Keratinocyte (primary cell): ENCODE data around the gene SYNPR. TPM values are rescaled to one million over a fixed set of nuclear protein-coding genes. Genes with fewer than 3 reads are reported as not detected.

Source experiments
- DNase-seq: peaks from one replicate; pipeline ENCODE4 v3.0.0-alpha.2; 2011; ENCODE audit warnings: low read depth, missing footprints, low spot score
- FAIRE-seq: peaks from 2 replicates; lab custom pipeline; 2011; peaks lifted over from hg19 to GRCh38; lab: Jason Lieb, UNC
- H2AFZ ChIP-seq: 2 replicates; pipeline ENCODE4 v1.6.0; 2012; ENCODE audit warnings: low read length, control low read depth, inconsistent platforms; ENCODE audit not compliant: control insufficient read depth
- H3K27ac ChIP-seq: 2 replicates; pipeline ENCODE4 v1.5.1; 2011; ENCODE audit warnings: low read length; ENCODE audit not compliant: control insufficient read depth, insufficient read depth
- H3K27me3 ChIP-seq: 3 replicates; pipeline ENCODE4 v1.6.0; 2011; ENCODE audit warnings: low read length; ENCODE audit not compliant: control insufficient read depth, insufficient read depth; ENCODE audit errors: extremely low read depth
- H3K36me3 ChIP-seq, 2 experiments: 2 replicates in 1 of 2; 3 replicates in 1 of 2; pipeline ENCODE4 v1.5.1; 2011; ENCODE audit warnings: low read length in 2 of 2, mild to moderate bottlenecking in 1 of 2; ENCODE audit not compliant: control insufficient read depth in 2 of 2, insufficient read depth in 2 of 2; ENCODE audit errors: extremely low read depth in 1 of 2
- H3K4me1 ChIP-seq: 3 replicates; pipeline ENCODE4 v1.5.1; 2011; ENCODE audit warnings: low read length; ENCODE audit not compliant: control insufficient read depth, insufficient read depth; ENCODE audit errors: extremely low read depth
- H3K4me2 ChIP-seq: 3 replicates; pipeline ENCODE4 v1.6.0; 2011; ENCODE audit warnings: low read depth, low read length; ENCODE audit not compliant: control insufficient read depth, insufficient read depth; ENCODE audit errors: extremely low read depth
- H3K4me3 ChIP-seq, 3 experiments: fragments of 200-600 bp in 1 of 3; sonication (generic) in 1 of 3; 2 replicates in 2 of 3; 3 replicates in 1 of 3; pipeline ENCODE4 v1.5.1; 2011 to 2016; ENCODE audit warnings: low read length in 3 of 3, mild to moderate bottlenecking in 3 of 3, control low read depth in 2 of 3, inconsistent platforms in 1 of 3, low read depth in 1 of 3, mixed read lengths in 1 of 3, mixed run types in 1 of 3, moderate library complexity in 1 of 3; ENCODE audit not compliant: control insufficient read depth in 2 of 3, insufficient read depth in 2 of 3; ENCODE audit errors: extremely low read depth in 1 of 3
- H3K79me2 ChIP-seq: 2 replicates; pipeline ENCODE4 v1.6.0; 2012; ENCODE audit warnings: low read length; ENCODE audit not compliant: control insufficient read depth, insufficient read depth
- H3K9ac ChIP-seq: 3 replicates; pipeline ENCODE4 v1.6.0; 2011; ENCODE audit warnings: low read length; ENCODE audit not compliant: control insufficient read depth, insufficient read depth; ENCODE audit errors: extremely low read depth
- H3K9me1 ChIP-seq: 3 replicates; pipeline ENCODE4 v1.6.0; 2011; ENCODE audit warnings: low read length; ENCODE audit not compliant: control insufficient read depth, insufficient read depth; ENCODE audit errors: extremely low read depth
- H3K9me3 ChIP-seq: 2 replicates; pipeline ENCODE4 v1.5.1; 2012; ENCODE audit warnings: low read depth, low read length; ENCODE audit not compliant: control insufficient read depth
- H4K20me1 ChIP-seq: 3 replicates; pipeline ENCODE4 v1.6.0; 2011; ENCODE audit warnings: low read length; ENCODE audit not compliant: control insufficient read depth, insufficient read depth; ENCODE audit errors: extremely low read depth
- EZH2 ChIP-seq: IDR thresholded peaks from one replicate; pipeline ENCODE4 v1.6.1; 2012; ENCODE audit warnings: inconsistent platforms, mild to moderate bottlenecking, low read length, moderate library complexity
- dilution Hi-C: fragments of 300-500 bp; cut with MboI; formaldehyde crosslinking; loops from one replicate; pipeline ENCODE4 v1.7.0; 2020; ENCODE audit warnings: low sequenced_read_pairs; ENCODE audit not compliant: extremely low pct_ligation_motif_present
- polyA plus RNA-seq, 5 experiments: library from polyadenylated mRNA; depleted of rRNA in 3 of 5; stranded (reverse) in 3 of 5; stranded (forward) in 1 of 5; unstranded in 1 of 5; fragments of >200 nt; gene quantifications; 1 replicate in 1 of 5; 2 replicates in 3 of 5; 3 replicates in 1 of 5; pipeline versions ENCODE4 v1.2.1 to v1.2.3, GENCODE V29; 2011 to 2012; ENCODE audit warnings: missing spikeins in 2 of 5, low read depth in 1 of 5, low replicate concordance in 1 of 5
- TF ChIP-seq, protein P1 (sequence below), 3 experiments: IDR thresholded peaks in 1 of 3; conservative IDR thresholded peaks in 1 of 3; optimal IDR thresholded peaks in 1 of 3; 2 replicates in 2 of 3; 3 replicates in 1 of 3; pipeline versions ENCODE3 to v1.5.1; 2011; ENCODE audit warnings: low read length in 3 of 3, mild to moderate bottlenecking in 3 of 3, moderate library complexity in 2 of 3, control low read depth in 1 of 3, inconsistent platforms in 1 of 3; ENCODE audit not compliant: insufficient read depth in 2 of 3; ENCODE audit errors: extremely low read depth in 1 of 3

Gene SYNPR
- polyA plus RNA-seq, 1 donor (not counting 4 experiments of a cell fraction or from before 2014, with no cell fraction given) = not detected

DNA sequence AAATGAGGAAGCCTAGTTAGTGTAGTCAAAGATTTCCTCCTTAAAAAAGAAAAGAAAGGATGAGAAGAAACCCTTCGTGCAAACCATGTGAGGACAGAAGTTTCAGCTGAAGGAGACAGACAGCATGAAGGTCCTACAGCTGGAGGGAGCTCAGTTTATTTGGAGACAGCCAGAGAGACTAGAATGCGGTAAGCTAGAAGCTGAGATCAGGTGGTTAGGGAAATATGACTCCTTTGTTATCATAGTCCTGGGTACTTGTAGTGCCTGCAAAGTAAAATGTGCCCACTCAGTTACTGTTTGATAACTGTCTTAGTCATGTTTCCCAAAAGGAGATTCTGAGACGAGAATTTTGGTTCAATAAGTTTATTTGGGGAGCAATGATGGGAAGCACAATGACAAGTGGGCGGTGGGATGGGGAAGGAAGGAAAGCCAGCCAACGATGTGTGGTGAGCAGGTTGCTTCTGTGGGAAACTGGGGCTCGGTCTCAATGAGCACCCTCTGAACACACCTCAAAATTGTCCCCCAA is 195.6 kb downstream of the SYNPR start:
- dilution Hi-C loops = no loop called here
- FAIRE-seq (no peak), DNase-seq (no peak)
- no peaks in the 10 kb centered on the region for H3K79me2 ChIP-seq
- no peaks in the 10 kb centered on the region for H3K4me1 ChIP-seq
- no peak overlapping the region for H2AFZ ChIP-seq
- no peak overlapping the region for H3K4me2 ChIP-seq
- no peak overlapping the region for H3K9ac ChIP-seq
- TF ChIP-seq, protein P1, sequence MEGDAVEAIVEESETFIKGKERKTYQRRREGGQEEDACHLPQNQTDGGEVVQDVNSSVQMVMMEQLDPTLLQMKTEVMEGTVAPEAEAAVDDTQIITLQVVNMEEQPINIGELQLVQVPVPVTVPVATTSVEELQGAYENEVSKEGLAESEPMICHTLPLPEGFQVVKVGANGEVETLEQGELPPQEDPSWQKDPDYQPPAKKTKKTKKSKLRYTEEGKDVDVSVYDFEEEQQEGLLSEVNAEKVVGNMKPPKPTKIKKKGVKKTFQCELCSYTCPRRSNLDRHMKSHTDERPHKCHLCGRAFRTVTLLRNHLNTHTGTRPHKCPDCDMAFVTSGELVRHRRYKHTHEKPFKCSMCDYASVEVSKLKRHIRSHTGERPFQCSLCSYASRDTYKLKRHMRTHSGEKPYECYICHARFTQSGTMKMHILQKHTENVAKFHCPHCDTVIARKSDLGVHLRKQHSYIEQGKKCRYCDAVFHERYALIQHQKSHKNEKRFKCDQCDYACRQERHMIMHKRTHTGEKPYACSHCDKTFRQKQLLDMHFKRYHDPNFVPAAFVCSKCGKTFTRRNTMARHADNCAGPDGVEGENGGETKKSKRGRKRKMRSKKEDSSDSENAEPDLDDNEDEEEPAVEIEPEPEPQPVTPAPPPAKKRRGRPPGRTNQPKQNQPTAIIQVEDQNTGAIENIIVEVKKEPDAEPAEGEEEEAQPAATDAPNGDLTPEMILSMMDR (optimal IDR thresholded peaks at IDR 0.05 in 1 of 3, IDR thresholded peaks at IDR 0.05 in 1 of 3, conservative IDR thresholded peaks at IDR 0.05 in 1 of 3; ENCODE audit: extremely low read depth in 1 of 3, insufficient read depth in 2 of 3, low read length in 3 of 3) = no peak
- no peak for TF ChIP-seq EZH2
- no peak overlapping the region for H3K27ac ChIP-seq
- no peaks in the 10 kb centered on the region for H3K36me3 ChIP-seq
- peaks cover 9% of the 10 kb centered on the region for H3K27me3 ChIP-seq
- H4K20me1 ChIP-seq = no peaks in the 10 kb centered on the region
- no peaks in the 10 kb centered on the region for H3K9me1 ChIP-seq
- no peak overlapping the region for H3K4me3 ChIP-seq
- H3K9me3 ChIP-seq = no peaks in the 10 kb centered on the region

DNA sequence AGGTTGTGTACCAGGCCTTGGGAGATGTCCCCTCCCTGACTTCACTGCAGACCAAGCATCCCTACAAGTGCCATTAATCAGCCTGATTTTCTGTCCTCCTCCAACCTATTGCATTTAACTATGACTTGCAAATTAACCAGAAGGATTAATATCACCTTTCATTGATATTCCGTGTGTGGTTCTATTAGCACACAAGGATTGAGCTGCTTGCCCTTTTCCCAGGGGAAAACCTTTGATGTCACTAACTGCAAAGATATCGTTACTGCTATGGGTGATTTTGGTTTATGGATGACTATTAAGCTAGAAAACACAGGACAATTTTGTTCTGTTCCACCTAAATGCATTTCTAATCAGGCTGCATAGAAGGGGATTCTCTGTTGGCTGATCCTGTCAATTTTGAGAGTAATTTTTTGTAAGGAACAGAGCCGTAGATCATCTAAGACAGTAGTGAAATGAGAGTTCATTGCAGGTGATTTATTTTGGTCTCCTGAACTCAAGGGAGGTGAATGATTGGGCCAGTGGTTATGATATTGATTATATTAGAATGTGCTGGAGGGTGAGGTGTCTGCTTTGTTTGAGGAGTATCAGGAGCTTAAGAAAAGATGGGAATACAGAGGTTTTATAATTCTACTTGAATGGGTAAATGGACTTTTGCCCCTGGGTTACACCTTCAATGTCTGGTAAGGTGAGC is 196.9 kb downstream of the SYNPR start:
- Histone ChIP-seq H3K4me2 (no peak overlapping the region), H2AFZ (no peak overlapping the region), H3K4me1 (no peaks in the 10 kb centered on the region), H3K36me3 (no peaks in the 10 kb centered on the region), H3K9me1 (no peaks in the 10 kb centered on the region), H3K4me3 (no peak overlapping the region), H3K27me3 (peaks cover 9% of the 10 kb centered on the region), H3K79me2 (no peaks in the 10 kb centered on the region), H3K9ac (no peak overlapping the region), H3K9me3 (no peaks in the 10 kb centered on the region), H4K20me1 (no peaks in the 10 kb centered on the region), H3K27ac (no peak overlapping the region)
- FAIRE-seq (no peak), DNase-seq (no peak)
- TF ChIP-seq, protein P1 (optimal IDR thresholded peaks at IDR 0.05 in 1 of 3, IDR thresholded peaks at IDR 0.05 in 1 of 3, conservative IDR thresholded peaks at IDR 0.05 in 1 of 3; ENCODE audit: extremely low read depth in 1 of 3, insufficient read depth in 2 of 3, low read length in 3 of 3) = no peak
- no peak for TF ChIP-seq EZH2
- dilution Hi-C loops = no loop called here
